TTC549 (cell line): Measurements from ENCODE around the gene NFATC4.
"Not testable (repeated sequence)": the region's sequence is repeated elsewhere in the genome, so short reads cannot be mapped to it uniquely, and the experiment has no call there.

Experiments used
- FAIRE-seq: peaks from 2 replicates; lab custom pipeline; 2012; peaks lifted over from hg19 to GRCh38; lab: Jason Lieb, UNC

Gene NFATC4

GRCh38 chr14:24368212-24368561 lies 203 bp downstream of the NFATC4 start:
- no peak for FAIRE-seq

DNA sequence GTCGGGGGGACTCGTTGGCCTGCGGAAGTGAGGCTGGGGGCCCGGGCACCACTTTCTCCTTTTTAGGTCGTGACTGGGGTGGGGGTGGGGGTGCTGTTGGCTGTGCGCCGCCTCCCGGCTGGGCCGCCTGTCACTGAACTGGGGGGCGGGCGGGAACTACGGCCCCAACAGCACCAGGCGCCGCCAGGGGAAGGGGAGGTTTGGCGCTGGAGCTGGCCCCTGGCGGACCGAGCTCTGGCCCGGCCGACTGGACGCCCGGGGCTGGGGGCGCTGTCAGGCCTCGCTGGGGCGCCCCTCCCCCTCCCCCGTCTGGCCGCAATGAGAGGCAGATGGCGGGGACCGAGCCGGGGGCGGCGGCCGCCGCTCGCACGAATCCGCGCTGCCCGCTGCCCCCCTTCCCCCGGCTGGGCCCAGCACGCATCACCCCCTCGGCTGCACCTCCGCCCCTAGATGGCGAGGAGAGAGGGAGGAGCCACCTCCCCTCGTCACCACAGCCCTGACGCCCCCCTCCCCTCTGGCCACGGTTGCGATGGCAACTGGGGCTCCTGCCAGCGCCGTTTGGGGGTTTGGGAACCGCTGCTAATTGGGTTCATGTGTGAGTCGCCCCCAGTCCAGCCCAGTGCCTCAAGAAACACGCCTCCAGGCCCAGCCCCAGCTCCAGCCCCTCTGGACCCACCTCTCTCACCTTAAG lies 723 bp downstream of the NFATC4 start:
- no peak for FAIRE-seq

GRCh38 chr14:24369463-24369862 lies 1.5 kb downstream of the NFATC4 start:
- no peak for FAIRE-seq

DNA sequence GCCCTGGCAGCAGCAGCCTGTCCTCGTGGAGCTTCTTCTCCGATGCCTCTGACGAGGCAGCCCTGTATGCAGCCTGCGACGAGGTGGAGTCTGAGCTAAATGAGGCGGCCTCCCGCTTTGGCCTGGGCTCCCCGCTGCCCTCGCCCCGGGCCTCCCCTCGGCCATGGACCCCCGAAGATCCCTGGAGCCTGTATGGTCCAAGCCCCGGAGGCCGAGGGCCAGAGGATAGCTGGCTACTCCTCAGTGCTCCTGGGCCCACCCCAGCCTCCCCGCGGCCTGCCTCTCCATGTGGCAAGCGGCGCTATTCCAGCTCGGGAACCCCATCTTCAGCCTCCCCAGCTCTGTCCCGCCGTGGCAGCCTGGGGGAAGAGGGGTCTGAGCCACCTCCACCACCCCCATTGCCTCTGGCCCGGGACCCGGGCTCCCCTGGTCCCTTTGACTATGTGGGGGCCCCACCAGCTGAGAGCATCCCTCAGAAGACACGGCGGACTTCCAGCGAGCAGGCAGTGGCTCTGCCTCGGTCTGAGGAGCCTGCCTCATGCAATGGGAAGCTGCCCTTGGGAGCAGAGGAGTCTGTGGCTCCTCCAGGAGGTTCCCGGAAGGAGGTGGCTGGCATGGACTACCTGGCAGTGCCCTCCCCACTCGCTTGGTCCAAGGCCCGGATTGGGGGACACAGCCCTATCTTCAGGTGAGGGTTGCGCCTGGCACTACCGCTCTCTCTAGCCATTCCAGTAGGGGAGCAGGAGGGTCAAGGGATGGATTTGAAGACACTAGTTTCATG lies 2.1 kb downstream of the NFATC4 start:
- no peak for FAIRE-seq

DNA sequence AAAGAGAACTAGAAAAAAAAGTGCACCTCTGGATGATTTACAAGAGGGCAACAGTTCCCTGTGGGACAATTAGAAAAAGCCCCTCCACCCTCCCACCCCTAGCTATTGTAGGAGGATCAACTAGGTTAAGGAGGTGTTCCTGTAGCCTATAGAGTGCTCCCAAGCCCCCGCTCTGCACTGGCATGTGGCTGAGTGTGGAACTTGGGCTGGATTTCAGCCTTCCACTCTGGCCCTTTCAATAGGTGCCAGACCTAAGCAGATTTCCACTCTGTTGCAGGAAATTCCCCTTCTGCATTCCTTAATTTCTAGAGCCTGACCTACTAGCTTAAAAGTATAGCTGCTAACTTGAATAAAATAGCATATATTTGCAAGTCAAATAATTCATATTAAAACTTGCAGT lies 2.8 kb downstream of the NFATC4 start:
- no peak for FAIRE-seq

GRCh38 chr14:24371605-24372004 lies 3.6 kb downstream of the NFATC4 start:
- FAIRE-seq: not testable (repeated sequence)

DNA sequence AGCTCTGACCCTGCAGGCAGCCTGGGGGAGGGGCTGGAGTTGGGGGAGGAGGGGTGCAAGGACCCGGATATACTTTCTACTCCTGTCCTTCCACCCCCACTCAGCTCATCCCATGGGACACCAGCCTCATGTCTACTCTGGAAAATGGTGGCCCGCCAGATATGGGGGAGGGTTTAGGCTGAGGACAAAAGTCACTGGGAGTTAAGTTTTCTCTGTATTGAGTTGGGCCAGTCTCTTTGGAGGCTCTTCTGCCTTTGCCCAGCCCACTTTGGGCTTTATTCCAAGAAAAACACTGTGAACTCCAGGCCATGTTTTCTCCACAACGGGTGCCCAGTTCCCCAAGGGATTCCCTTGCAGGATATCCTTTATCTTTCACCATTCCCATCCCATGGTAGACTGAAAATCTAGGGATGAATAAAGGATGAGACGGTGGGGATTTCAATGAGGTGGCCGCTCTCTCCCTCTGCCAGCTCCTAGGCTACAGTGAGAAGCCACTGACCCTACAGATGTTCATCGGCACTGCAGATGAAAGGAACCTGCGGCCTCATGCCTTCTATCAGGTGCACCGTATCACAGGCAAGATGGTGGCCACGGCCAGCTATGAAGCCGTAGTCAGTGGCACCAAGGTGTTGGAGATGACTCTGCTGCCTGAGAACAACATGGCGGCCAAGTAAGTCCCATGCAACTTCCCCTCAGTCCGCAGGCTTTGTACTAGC lies 4.9 kb downstream of the NFATC4 start:
- FAIRE-seq: no peak

- FAIRE-seq: no peak
Measured at GRCh38 chr14:24376448-24377070, 8.6 kb downstream of the NFATC4 start.

- FAIRE-seq: no peak
Measured at GRCh38 chr14:24377126-24377525, 9.1 kb downstream of the NFATC4 start.

DNA sequence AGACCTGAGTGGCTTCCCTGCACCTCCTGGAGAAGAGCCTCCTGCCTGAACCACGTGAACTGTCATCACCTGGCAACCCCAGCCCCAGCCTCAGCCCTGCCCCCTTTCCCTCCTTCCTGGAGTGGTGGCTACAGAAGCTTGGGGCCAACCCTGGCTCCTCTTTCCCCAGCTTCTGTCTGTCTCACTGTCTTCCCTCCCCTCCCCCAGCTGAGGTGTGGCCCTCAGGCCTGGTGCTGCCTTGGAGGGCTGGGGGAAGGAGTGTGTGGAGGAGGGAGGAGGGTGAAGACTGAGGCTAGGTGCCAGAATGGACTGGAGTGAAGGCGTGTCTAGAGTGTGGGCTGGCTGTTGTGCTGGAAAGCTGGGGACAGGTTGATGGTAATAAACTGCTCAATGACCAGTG lies 9.7 kb downstream of the NFATC4 start:
- FAIRE-seq: no peak

DNA sequence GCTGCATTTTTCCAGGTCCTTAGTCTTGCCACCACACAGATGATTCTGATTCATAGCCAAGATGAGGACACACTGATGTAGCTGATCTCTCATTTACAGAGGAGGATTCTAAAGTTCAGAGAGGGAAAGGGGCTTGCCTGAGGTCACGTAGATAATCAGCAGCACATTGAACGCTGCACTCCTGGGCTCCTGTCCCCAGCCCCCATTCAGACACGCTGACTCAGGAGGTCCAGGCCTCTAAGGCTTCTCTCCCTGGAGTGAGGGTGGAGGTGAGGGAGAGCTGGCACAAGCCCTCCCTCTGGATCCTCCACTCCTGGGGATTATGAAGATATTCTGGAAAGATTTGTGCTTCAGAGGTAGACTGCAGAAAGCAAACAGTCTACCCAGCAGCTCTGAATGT lies 10.3 kb downstream of the NFATC4 start:
- no peak for FAIRE-seq

GRCh38 chr14:24378981-24379906 lies 11.3 kb downstream of the NFATC4 start:
- no peak for FAIRE-seq

DNA sequence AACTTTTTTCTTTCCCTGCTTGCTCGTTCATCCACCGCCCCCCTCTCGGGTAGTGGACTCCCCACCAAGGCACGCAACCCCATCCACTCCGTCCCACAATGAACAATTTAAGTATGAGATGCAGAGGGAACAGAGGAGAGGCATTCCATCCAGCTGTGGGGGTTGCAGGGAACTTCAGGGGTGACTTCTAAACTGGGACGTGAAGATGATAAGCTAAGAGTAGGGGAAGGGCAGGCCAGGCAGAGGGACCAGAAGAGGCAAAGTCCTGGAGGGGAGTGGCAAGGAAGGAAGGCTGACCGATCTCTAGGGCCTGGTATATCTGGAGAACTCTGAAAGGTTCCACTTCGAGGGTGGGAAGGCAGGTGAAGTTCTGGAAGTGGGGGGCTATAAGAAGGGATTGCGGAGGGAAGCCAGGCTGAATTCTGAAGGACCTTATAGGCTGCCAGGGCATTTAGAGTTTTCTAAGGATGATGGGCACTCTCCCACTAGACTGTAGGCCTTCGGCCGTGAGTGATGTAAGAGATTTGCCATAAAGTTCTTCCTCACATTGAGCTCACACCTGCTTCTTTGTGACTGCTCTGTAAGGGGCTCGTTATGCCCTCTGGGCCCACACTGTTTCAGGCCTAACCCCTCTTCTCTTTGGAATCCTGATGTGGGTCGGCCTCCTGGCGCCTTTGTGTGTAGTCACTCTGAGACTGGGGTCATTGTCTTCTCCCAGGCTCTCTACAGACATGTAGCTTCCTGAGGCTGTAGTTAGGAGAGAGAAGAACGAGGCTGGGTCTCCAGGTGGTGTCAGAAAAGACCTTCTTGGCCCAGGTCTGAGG lies 12.1 kb downstream of the NFATC4 start:
- no peak for FAIRE-seq

GRCh38 chr14:24381363-24382063 lies 13.5 kb downstream of the NFATC4 start:
- no peak for FAIRE-seq

GRCh38 chr14:24382064-24382371 lies 14.0 kb downstream of the NFATC4 start:
- FAIRE-seq: no peak

- FAIRE-seq: no peak
Measured at GRCh38 chr14:24384169-24384568, 16.2 kb downstream of the NFATC4 start.

- no peak for FAIRE-seq
Measured at GRCh38 chr14:24385524-24385923, 17.5 kb downstream of the NFATC4 start.

DNA sequence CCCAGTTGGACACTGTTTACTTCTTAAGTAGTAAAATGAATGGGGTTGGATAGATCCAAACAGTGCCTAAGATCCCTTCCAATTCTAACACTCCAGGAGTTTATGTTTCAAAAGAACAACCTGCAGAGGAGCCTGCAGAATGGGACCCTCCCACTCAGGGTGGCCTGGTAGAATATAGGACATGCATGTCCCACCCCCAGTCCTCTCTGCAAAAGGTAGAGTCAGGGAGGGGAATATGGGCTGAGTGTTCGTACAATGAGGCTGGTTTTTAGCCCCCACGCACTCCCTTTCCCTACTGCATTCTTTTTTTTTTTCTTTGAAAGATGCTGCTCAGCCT lies 19.0 kb downstream of the NFATC4 start:
- no peak for FAIRE-seq

GRCh38 chr14:24387579-24387978 lies 19.6 kb downstream of the NFATC4 start:
- FAIRE-seq: not testable (repeated sequence)

GRCh38 chr14:24388474-24389179 lies 20.6 kb downstream of the NFATC4 start:
- FAIRE-seq: no peak
